ENCODE measurements around the gene SUPT4H1. TPM values are rescaled to one million over a fixed set of nuclear protein-coding genes. Genes with fewer than 3 reads are reported as not detected.
A peak's percentile ranks its signal among the peaks of the same experiment; 100 is the strongest.

SUPT4H1 gene
- total and polyA plus RNA-seq, 9 of the 15 experiments (the other 6 are each of a cell fraction or from before 2014, with no cell fraction given) = 62.1 to 320 (median 117) TPM

- TF ChIP-seq, protein P1, sequence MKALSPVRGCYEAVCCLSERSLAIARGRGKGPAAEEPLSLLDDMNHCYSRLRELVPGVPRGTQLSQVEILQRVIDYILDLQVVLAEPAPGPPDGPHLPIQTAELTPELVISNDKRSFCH (CRISPR knock-in tag; IDR thresholded peaks at IDR 0.05) = no peak
- TF ChIP-seq, protein P1 (tag; IDR thresholded peaks at IDR 0.05) = 0 out of 2 replicates have a peak, but pooled peaks have one; percentile 21
- TF ChIP-seq CBFA2T3 (IDR thresholded peaks at IDR 0.05) = peak; percentile 47
- TF ChIP-seq MEIS2 (IDR thresholded peaks at IDR 0.05; ENCODE audit: partially characterized antibody) = no peak
- TF ChIP-seq CREM (IDR thresholded peaks at IDR 0.05; ENCODE audit: low read depth) = peak; percentile 48
- TF ChIP-seq MED1 (CRISPR knock-in tag; IDR thresholded peaks at IDR 0.05; ENCODE audit: borderline replicate concordance) = no peak
- peak; percentile 61 to 83; a peak in 2 of 4 replicates for TF ChIP-seq MLLT1 (IDR thresholded peaks at IDR 0.05)
- no peak for TF ChIP-seq KDM1A (IDR thresholded peaks at IDR 0.05)
- peak in 1 of 2 experiments; percentile 10 for TF ChIP-seq E2F6 (IDR thresholded peaks at IDR 0.05; ENCODE audit: borderline replicate concordance in 1 of 2, extremely low read depth in 1 of 2, insufficient read depth in 1 of 2, insufficient read length in 1 of 2, low read depth in 1 of 2, low read length in 1 of 2, poor library complexity in 1 of 2, severe bottlenecking in 1 of 2)
- TF ChIP-seq ZNF699 (CRISPR knock-in tag; IDR thresholded peaks at IDR 0.05; ENCODE audit: insufficient replicate concordance) = no peak
- TF ChIP-seq RBM15 (IDR thresholded peaks at IDR 0.05; ENCODE audit: insufficient read depth, low read length) = no peak
- no peak for TF ChIP-seq BCLAF1 (IDR thresholded peaks at IDR 0.05; ENCODE audit: borderline replicate concordance in 1 of 2, control insufficient read depth in 1 of 2, low read depth in 2 of 2, low read length in 1 of 2)
- no peak for TF ChIP-seq HMG20A (CRISPR knock-in tag; conservative IDR thresholded peaks at IDR 0.05)
- TF ChIP-seq NRF1 (conservative IDR thresholded peaks at IDR 0.05 in 1 of 2, IDR thresholded peaks at IDR 0.05 in 1 of 2) = peak; percentile 33 to 42; a peak in 3 of 4 replicates
- TF ChIP-seq BRD4 (IDR thresholded peaks at IDR 0.05) = no peak; the same call in 1 of the 2 replicates
- TF ChIP-seq PPARD (CRISPR knock-in tag; IDR thresholded peaks at IDR 0.05) = no peak
- no peak for TF ChIP-seq ILK (tag; IDR thresholded peaks at IDR 0.05; ENCODE audit: borderline replicate concordance, low read depth)
- peak; percentile 88 for TF ChIP-seq POLR2AphosphoS2 (IDR thresholded peaks at IDR 0.05; ENCODE audit: low read length)
- no peak for TF ChIP-seq NFATC3 (IDR thresholded peaks at IDR 0.05)
Measured at GRCh38 chr17:58338841-58339754, 12.9 kb downstream of the SUPT4H1 start (continued).
